GM19438 (cell line): ENCODE results near the gene MAP4K5.

Source experiments
- ATAC-seq: cut with Tn5 transposase; IDR thresholded peaks from one replicate; pipeline ENCODE4 v1.9.1; 2021; ENCODE audit warnings: low read depth; ENCODE audit not compliant: unreplicated experiment

The MAP4K5 gene

GRCh38 chr14:50377550-50378085 is 154.8 kb downstream of the MAP4K5 start:
- no peak for ATAC-seq

- ATAC-seq, result no peak
Observed at GRCh38 chr14:50375760-50376159, 156.6 kb downstream of the MAP4K5 start.

GRCh38 chr14:50373959-50374358 is 158.4 kb downstream of the MAP4K5 start:
- ATAC-seq, result no peak

- no peak for ATAC-seq
Observed at GRCh38 chr14:50371546-50371945, 160.8 kb downstream of the MAP4K5 start.
